Endodermal cell (in vitro differentiated cells): Measurements from ENCODE around the gene C19orf85. TPM values are rescaled to one million over a fixed set of nuclear protein-coding genes. Genes with fewer than 3 reads are reported as not detected.
A peak's percentile ranks its signal among the peaks of the same experiment; 100 is the strongest.

Source experiments
- DNase-seq: peaks from one replicate; pipeline ENCODE4 v3.0.0-alpha.2; 2017
- H3K27ac ChIP-seq: 2 replicates; pipeline ENCODE4 v1.5.1; 2013; ENCODE audit warnings: mild to moderate bottlenecking, low read depth, low read length, moderate library complexity
- H3K27me3 ChIP-seq: 2 replicates; pipeline ENCODE4 v1.6.1; 2013; ENCODE audit warnings: mild to moderate bottlenecking, low read length, moderate library complexity; ENCODE audit not compliant: insufficient read depth, control insufficient read depth, poor library complexity, severe bottlenecking
- H3K36me3 ChIP-seq: 2 replicates; pipeline ENCODE4 v1.7.0; 2013; ENCODE audit warnings: mild to moderate bottlenecking, low read length, moderate library complexity; ENCODE audit not compliant: control insufficient read depth, insufficient read depth
- H3K4me1 ChIP-seq: one replicate; pipeline ENCODE4 v1.7.0; 2013; ENCODE audit warnings: low read length; ENCODE audit not compliant: control insufficient read depth, insufficient read depth
- H3K4me3 ChIP-seq: 2 replicates; pipeline ENCODE4 v1.5.1; 2013; ENCODE audit warnings: mild to moderate bottlenecking, low read length, moderate library complexity
- H3K9ac ChIP-seq: 2 replicates; pipeline ENCODE4 v1.6.1; 2013; ENCODE audit warnings: mild to moderate bottlenecking, low read length, moderate library complexity; ENCODE audit not compliant: poor library complexity, severe bottlenecking; ENCODE audit errors: extremely low read depth
- H3K9me3 ChIP-seq: 2 replicates; pipeline ENCODE4 v1.6.1; 2013; ENCODE audit warnings: mild to moderate bottlenecking, low read length, moderate library complexity; ENCODE audit not compliant: control insufficient read depth
- H3K27ac Mint-ChIP-seq: 2 replicates; pipeline ENCODE4 v1.8.0; 2020; ENCODE audit warnings: mixed read lengths
- H3K27me3 Mint-ChIP-seq: 2 replicates; pipeline ENCODE4 v1.8.0; 2021; ENCODE audit warnings: mild to moderate bottlenecking, mixed read lengths; ENCODE audit not compliant: insufficient read depth
- H3K36me3 Mint-ChIP-seq: 2 replicates; pipeline ENCODE4 v1.8.0; 2020; ENCODE audit warnings: low read depth, mixed read lengths
- H3K4me1 Mint-ChIP-seq: 2 replicates; pipeline ENCODE4 v1.8.0; 2020; ENCODE audit warnings: mixed read lengths
- H3K4me3 Mint-ChIP-seq: 2 replicates; pipeline ENCODE4 v1.8.0; 2020; ENCODE audit warnings: mild to moderate bottlenecking, moderate library complexity, mixed read lengths
- H3K9me3 Mint-ChIP-seq: 2 replicates; pipeline ENCODE4 v1.8.0; 2020; ENCODE audit warnings: mild to moderate bottlenecking, mixed read lengths
- WGBS, 2 experiments: methylation state at CpG; one replicate each; pipeline versions ENCODE4 v1.1.5 to v1.1.7; 2013; ENCODE audit warnings: missing lambda C conversion rate in 2 of 2, mixed read lengths in 1 of 2; ENCODE audit not compliant: insufficient coverage in 1 of 2, insufficient read length in 1 of 2; 5-methylcytosine and 5-hydroxymethylcytosine counted together
- total RNA-seq, 2 donors: library from RNA; stranded (reverse); fragmentation: NEBNext Ultra II Directional in 1 of 2; extraction: Animal tissue kit (Norgen Biotek cat#: 25700) in 1 of 2; gene quantifications; 2 replicates in 1 of 2; 3 replicates in 1 of 2; pipeline ENCODE4 v1.2.1, GENCODE V29; 2021
- TF ChIP-seq, protein P1 (sequence below): fragments of 200-600 bp; sonication (generic); conservative IDR thresholded peaks from 2 replicates; pipeline ENCODE4 v1.5.0; 2021; ENCODE audit warnings: antibody characterized with exemption, mild to moderate bottlenecking

C19orf85 gene
- total RNA-seq, 2 donors from 2014 or later: 0.62 to 2.3 TPM

DNA sequence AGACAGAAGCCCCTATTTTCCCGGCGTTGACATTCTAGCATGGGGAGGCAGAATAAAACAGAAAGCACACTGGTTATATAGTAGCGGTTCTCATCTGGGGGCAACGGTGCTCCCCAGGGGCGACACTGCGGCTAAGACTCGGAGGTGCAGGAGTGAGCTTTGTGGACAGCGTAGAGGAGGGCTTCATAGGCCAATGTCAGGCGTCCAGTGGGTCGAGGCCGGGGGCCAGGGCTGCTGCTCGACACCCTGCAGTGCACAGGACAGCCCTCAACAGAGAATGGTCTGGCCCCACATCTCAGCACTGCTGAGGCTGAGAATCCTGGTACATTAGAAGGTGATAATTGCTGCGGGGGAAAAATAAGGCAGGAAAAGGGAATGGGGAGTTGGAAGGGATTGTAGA, 13.4 kb upstream of the C19orf85 start:
- no peaks in the 10 kb centered on the region for H3K9me3 ChIP-seq
- H3K36me3 Mint-ChIP-seq: peaks cover 7% of the 10 kb centered on the region
- H3K27ac ChIP-seq: no peak overlapping the region
- 89 to 90% methylated on average over 13 of the region's 13 CpGs for WGBS, 2 experiments
- H3K4me3 Mint-ChIP-seq: peak overlapping the region; percentile 76
- peak overlapping the region; percentile 95 for H3K4me3 ChIP-seq
- no peaks in the 10 kb centered on the region for H3K4me1 ChIP-seq
- H3K27ac Mint-ChIP-seq: peak overlapping the region; percentile 8
- no peak overlapping the region for H3K9ac ChIP-seq
- TF ChIP-seq, protein P1, sequence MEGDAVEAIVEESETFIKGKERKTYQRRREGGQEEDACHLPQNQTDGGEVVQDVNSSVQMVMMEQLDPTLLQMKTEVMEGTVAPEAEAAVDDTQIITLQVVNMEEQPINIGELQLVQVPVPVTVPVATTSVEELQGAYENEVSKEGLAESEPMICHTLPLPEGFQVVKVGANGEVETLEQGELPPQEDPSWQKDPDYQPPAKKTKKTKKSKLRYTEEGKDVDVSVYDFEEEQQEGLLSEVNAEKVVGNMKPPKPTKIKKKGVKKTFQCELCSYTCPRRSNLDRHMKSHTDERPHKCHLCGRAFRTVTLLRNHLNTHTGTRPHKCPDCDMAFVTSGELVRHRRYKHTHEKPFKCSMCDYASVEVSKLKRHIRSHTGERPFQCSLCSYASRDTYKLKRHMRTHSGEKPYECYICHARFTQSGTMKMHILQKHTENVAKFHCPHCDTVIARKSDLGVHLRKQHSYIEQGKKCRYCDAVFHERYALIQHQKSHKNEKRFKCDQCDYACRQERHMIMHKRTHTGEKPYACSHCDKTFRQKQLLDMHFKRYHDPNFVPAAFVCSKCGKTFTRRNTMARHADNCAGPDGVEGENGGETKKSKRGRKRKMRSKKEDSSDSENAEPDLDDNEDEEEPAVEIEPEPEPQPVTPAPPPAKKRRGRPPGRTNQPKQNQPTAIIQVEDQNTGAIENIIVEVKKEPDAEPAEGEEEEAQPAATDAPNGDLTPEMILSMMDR: no peak
- H3K27me3 ChIP-seq: no peaks in the 10 kb centered on the region
- H3K4me1 Mint-ChIP-seq: peaks cover 17% of the 10 kb centered on the region
- peaks cover 5% of the 10 kb centered on the region for H3K36me3 ChIP-seq
- H3K27me3 Mint-ChIP-seq: no peaks in the 10 kb centered on the region
- no peak for DNase-seq
- H3K9me3 Mint-ChIP-seq: no peaks in the 10 kb centered on the region

DNA sequence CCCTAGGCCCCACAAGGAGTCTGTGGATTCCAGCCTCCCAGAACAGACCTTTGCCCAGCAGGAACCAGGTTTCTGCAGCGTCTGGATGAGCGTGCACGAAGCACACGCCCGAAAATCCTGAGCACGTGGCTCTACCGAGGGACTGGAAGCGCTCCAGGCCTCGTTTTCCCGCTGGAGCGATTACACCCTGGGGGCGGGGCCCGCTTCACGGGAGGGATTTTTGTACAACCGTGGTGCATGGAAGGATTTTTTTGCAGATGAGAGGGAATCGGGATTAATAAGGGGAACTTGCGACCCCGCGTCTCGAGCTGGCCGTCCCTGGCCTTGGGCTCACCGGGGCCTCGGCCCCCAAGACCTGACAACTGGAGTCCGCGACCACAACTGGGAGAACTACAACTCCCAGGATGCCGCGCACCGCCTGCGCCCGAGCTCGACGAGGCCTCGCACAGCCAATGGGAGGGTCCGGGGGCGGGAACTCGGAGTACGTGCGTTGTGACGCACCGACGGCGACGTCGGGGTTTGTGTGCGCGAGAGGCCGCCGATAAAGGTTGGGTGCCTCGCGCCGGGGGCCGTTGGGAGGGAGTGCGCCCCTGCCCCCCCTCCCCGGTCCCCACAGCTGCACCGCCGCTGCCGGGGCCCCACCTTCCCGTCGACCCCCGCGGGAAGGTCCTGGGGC, 11.7 kb upstream of the C19orf85 start, which contains the start of gene ZNF628:
Gene ZNF628 (plus strand): TSS at position 518 of the 676 bp plus-strand sequence. CDS start 3,294 bp downstream, outside the sequence.
- Histone ChIP-seq H3K27me3 (no peaks in the 10 kb centered on the region), H3K36me3 (peaks cover 5% of the 10 kb centered on the region), H3K27ac (peak within 1 kb of the TSS; percentile 76), H3K4me1 (no peaks in the 10 kb centered on the region), H3K4me3 (peak within 1 kb of the TSS; percentile 95), H3K9me3 (no peaks in the 10 kb centered on the region), H3K9ac (peak within 1 kb of the TSS; percentile 30)
- H3K27me3 Mint-ChIP-seq: no peaks in the 10 kb centered on the region
- H3K4me1 Mint-ChIP-seq: peaks cover 17% of the 10 kb centered on the region
- TF ChIP-seq, protein P1: no peak
- H3K9me3 Mint-ChIP-seq: no peaks in the 10 kb centered on the region
- H3K4me3 Mint-ChIP-seq: peak within 1 kb of the TSS; percentile 76
- peak within 1 kb of the TSS; percentile 95 for H3K27ac Mint-ChIP-seq
- WGBS, 2 experiments: 0 to 3% methylated on average over 5 to 52 of the region's 61 CpGs
- H3K36me3 Mint-ChIP-seq: peaks cover 7% of the 10 kb centered on the region
- DNase-seq: peak; percentile 99

DNA sequence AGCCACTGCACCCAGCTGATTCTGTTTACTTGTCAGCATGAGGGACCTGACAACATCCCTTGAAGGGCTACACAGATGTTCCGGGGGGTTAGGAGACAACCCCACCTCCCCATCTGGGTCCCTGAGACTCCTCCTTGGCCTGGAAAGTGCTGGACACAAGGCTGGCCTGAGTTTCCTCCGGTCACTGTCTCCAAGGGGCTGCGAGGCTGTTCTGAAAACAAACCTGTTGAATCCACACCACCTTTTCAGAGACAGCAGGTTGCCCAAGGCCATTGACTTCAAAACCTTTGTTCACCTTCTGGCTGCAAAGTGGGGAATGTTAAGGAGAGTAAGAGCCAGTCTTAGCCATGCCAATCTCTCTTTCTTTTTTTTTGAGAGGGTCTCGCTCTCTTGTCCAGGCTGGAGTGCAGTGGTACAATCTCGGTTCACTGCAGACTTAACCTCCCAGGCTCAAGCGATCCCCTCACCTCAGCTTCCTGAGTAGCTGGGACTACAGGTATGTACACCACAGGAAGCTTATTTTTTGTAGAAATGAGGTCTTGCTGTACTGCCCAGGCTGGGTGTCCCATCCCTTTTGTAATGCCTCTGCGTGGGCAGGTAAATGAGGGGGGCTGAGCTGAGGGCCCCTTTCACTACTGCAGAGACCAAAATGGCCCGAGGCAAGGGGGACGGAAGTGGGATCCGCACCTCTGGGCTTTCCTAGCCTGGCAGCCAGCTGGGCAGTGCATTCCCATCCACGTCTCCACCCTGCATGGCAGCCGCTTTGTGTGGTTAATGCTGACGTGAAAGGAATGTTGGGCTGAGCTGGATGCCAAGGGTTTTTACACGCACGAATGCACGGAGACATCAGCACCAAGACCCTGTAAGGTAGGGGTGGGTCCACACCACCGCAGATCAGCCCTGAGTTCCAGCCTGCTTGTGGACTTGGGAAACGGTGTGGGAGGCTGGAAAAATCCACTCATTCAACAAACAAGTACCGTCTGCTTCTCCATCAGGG, 10.0 kb upstream of the C19orf85 start:
- no peaks in the 10 kb centered on the region for H3K9me3 Mint-ChIP-seq
- no peaks in the 10 kb centered on the region for H3K9me3 ChIP-seq
- H3K4me1 Mint-ChIP-seq: peaks cover 17% of the 10 kb centered on the region
- H3K27ac ChIP-seq: no peak overlapping the region
- TF ChIP-seq, protein P1: no peak
- DNase-seq: peak; percentile 61
- no peaks in the 10 kb centered on the region for H3K27me3 ChIP-seq
- H3K9ac ChIP-seq: no peak overlapping the region
- no peak overlapping the region for H3K4me3 ChIP-seq
- no peak overlapping the region for H3K4me3 Mint-ChIP-seq
- no peak overlapping the region for H3K27ac Mint-ChIP-seq
- no peaks in the 10 kb centered on the region for H3K36me3 ChIP-seq
- WGBS, 2 experiments: 91 to 92% methylated on average over 16 to 19 of the region's 19 CpGs
- peaks cover 3% of the 10 kb centered on the region for H3K36me3 Mint-ChIP-seq
- H3K27me3 Mint-ChIP-seq: no peaks in the 10 kb centered on the region
- H3K4me1 ChIP-seq: no peaks in the 10 kb centered on the region
